GM11168 (cell line): Measurements from ENCODE around the gene ZNF595.
"Not testable (repeated sequence)": the region's sequence is repeated elsewhere in the genome, so short reads cannot be mapped to it uniquely, and the experiment has no call there.

ENCODE experiments used
- in situ Hi-C: fragments of 300-500 bp; cut with MboI; formaldehyde crosslinking; loops from one replicate; pipeline ENCODE4 v1.12.0; 2022; ENCODE audit warnings: low sequenced_read_pairs; ENCODE audit not compliant: unreplicated experiment

ZNF595 gene

DNA sequence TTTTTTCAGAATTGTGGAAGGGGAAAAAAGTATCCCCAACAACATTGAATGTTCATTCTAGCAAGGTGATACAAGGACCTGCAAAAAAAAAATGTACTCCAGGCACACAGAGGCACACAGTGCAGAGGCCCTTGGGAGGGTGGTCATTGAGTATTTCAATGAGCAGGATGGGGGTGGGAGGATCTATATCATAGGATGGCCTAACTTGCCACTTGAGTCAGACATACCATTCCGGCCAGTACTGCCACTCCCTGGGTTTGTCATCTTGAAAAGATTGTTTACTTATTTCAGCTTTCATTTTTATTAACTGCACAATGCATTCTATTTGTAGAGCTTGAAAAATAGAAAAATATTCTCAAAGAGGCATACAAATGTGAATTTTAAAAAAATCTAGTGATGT, 18.7 kb downstream of the ZNF595 start:
- in situ Hi-C loops = no loop called here

DNA sequence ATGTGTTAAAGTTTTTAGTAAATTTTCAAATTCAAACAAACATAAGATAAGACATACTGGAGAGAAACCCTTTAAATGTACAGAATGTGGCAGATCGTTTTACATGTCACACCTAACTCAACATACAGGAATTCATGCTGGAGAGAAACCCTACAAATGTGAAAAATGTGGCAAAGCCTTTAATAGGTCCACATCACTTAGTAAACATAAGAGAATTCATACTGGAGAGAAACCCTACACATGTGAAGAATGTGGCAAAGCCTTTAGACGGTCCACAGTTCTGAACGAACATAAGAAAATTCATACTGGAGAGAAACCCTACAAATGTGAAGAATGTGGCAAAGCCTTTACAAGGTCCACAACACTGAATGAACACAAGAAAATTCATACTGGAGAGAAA, 32.8 kb downstream of the ZNF595 start:
- in situ Hi-C loops = no loop called here

GRCh38 chr4:86559-87324, 33.6 kb downstream of the ZNF595 start:
- in situ Hi-C loops = not testable (repeated sequence)

DNA sequence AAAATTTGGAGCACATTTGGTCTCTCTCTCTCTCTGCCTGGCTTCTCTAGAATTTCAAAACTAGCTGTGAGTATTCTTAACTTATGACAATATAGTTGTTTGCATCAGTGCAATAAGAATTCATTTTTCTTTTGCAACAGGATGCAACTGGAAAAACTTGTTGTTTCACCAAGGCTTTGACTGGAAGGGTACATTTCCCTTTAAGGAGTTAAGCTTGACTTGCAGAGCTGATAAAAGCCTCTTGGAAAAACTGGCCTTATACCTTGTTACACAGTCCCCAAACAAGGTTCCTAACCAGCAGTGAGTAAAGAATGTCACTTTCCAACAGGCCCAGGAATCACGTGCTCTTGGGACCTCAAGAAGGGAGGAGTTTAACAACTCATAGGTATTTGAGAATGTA, 45.3 kb downstream of the ZNF595 start:
- in situ Hi-C loops = no loop called here

- in situ Hi-C loops = no loop called here
These were observed 46.7 kb downstream of the ZNF595 start for GRCh38 chr4:99863-100262.

DNA sequence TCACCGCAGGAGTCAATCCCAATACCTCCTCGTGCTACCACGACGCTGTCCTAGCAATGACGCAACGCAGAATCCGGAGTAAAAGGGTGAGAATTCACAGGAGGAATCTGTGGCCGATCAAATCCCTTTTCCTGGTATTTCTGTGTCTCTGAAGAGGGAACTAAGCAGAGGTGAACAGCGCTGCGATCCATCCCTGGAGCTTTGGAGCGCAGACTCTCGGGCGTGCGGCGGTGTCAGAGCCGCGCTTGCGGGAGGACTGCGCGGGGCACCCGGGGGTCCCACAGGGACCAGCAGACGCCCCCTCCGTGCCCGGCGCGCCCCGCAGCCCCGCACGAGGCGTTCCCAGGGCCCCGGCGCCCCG, 53.9 kb downstream of the ZNF595 start:
- in situ Hi-C loops = no loop called here

- in situ Hi-C loops = no loop called here
These were observed 54.6 kb downstream of the ZNF595 start for GRCh38 chr4:107444-108429.

GRCh38 chr4:112771-113170, 59.6 kb downstream of the ZNF595 start:
- in situ Hi-C loops = no loop called here

DNA sequence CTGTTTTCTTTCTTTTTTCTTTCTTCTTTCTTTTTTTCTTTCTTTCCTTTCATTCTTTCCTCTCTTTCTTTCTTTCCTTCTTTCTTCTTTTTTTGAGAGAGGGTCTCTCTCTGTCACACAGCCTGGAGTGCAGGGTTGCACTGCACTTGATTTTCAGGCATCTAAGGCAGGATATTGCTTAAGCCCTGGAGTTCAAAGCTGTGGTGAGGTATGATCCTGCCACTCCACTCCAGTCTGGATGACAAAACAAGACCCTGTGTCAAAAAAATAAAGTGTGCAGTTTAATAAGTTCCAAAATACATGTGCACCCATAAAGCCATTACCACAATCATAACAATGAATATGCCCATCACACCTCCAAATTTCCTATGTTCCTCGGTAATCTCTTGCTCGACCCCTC, 60.6 kb downstream of the ZNF595 start:
- in situ Hi-C loops = no loop called here

GRCh38 chr4:114149-114548, 61.0 kb downstream of the ZNF595 start:
- in situ Hi-C loops = no loop called here

DNA sequence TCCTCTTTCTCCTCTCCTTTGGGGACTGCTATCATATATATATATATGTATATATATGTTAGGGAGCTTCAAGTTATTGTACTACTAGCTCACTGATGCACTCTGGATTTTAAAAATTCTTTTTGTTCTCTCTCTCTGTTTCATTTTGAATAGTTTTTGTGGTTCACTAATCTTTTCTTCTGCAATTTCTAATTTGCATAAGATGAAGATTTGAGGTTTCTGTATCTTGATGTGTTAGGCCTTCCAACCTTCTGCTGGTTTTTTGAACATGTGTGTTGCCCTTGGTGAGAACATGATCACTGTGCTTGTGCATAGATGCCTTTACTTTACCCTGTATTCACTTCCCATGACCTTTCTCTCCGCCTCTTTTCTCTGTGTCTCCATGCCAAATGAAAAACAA, 63.4 kb downstream of the ZNF595 start:
- in situ Hi-C loops = no loop called here

GRCh38 chr4:120616-121015, 67.5 kb downstream of the ZNF595 start:
- in situ Hi-C loops = no loop called here

- in situ Hi-C loops = no loop called here
These were observed 68.4 kb downstream of the ZNF595 start for GRCh38 chr4:121408-122084.

DNA sequence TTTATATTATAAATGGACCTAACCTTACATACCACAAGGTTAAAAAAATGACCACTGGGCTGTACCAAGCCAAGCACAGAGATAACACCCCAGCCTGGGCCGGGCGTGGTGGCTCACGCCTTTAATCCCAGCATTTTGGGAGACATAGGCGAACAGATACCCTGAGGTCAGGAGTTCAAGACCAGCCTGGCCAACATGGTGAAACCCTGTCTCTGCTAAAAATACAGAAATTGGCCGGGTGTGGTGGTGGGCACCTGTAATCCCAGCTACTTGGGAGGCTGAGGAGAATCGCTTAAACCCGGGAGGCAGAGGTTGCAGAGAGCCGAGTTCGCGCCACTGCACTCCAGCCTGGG, 70.8 kb downstream of the ZNF595 start:
- in situ Hi-C loops = not testable (repeated sequence)

- in situ Hi-C loops = no loop called here
These were observed 71.4 kb downstream of the ZNF595 start, which contains the start of gene ZNF718 for GRCh38 chr4:124275-125081. ZNF718 (plus strand) TSS chr4:124501; CDS start chr4:124671, 170 bp downstream.

- in situ Hi-C loops = no loop called here
These were observed 72.1 kb downstream of the ZNF595 start for GRCh38 chr4:125091-125771.

DNA sequence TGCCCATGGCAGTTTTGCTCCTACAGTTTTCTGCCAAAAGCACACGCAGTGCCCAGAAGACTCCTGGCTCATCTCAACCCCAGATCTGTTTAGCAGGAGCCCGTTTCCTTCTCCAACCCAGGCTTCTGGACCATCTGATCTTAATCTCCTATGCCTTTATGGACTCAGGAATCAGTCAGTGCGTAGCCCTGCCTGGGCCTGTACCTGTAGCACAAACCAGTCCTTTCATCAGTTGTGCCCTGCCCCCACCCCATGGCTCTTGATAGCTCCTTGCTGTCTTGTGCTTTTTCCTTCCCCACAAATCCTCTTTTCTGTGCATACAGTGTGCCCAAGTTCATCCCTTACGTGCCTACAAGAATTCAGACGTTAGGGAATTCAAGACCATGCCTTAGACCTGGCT, 72.7 kb downstream of the ZNF595 start:
- in situ Hi-C loops = no loop called here

GRCh38 chr4:132483-132882, 79.4 kb downstream of the ZNF595 start:
- in situ Hi-C loops = no loop called here
